Measurements from ENCODE around the gene KIF16B. TPM values are rescaled to one million over a fixed set of nuclear protein-coding genes. Genes with fewer than 3 reads are reported as not detected.

The KIF16B gene
- total and polyA plus RNA-seq, 2 experiments from 2014 or later = 6.5 to 11.1 TPM

DNA sequence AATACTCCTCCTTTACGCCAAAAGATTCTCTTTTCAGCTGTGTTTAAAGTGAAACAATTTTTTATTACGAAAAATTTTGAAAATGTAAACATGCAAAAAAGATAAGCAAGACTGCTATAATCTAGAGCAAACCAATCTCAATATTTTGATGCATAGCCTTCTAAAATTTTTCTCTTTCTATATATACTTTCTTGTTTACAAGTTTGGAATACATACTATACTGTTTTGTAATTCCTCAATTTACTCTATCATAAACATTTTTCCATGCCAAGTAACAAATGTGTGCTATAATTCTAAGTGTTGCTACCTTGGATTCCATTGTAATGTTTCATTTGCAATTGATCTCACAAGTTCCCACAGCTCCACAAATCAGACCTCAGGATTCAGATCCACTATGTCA is 43.1 kb upstream of the KIF16B start (continued):
- TF ChIP-seq, protein P1, sequence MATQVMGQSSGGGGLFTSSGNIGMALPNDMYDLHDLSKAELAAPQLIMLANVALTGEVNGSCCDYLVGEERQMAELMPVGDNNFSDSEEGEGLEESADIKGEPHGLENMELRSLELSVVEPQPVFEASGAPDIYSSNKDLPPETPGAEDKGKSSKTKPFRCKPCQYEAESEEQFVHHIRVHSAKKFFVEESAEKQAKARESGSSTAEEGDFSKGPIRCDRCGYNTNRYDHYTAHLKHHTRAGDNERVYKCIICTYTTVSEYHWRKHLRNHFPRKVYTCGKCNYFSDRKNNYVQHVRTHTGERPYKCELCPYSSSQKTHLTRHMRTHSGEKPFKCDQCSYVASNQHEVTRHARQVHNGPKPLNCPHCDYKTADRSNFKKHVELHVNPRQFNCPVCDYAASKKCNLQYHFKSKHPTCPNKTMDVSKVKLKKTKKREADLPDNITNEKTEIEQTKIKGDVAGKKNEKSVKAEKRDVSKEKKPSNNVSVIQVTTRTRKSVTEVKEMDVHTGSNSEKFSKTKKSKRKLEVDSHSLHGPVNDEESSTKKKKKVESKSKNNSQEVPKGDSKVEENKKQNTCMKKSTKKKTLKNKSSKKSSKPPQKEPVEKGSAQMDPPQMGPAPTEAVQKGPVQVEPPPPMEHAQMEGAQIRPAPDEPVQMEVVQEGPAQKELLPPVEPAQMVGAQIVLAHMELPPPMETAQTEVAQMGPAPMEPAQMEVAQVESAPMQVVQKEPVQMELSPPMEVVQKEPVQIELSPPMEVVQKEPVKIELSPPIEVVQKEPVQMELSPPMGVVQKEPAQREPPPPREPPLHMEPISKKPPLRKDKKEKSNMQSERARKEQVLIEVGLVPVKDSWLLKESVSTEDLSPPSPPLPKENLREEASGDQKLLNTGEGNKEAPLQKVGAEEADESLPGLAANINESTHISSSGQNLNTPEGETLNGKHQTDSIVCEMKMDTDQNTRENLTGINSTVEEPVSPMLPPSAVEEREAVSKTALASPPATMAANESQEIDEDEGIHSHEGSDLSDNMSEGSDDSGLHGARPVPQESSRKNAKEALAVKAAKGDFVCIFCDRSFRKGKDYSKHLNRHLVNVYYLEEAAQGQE (IDR thresholded peaks at IDR 0.05; ENCODE audit: unreplicated experiment) = no peak
- TF ChIP-seq, protein P2, sequence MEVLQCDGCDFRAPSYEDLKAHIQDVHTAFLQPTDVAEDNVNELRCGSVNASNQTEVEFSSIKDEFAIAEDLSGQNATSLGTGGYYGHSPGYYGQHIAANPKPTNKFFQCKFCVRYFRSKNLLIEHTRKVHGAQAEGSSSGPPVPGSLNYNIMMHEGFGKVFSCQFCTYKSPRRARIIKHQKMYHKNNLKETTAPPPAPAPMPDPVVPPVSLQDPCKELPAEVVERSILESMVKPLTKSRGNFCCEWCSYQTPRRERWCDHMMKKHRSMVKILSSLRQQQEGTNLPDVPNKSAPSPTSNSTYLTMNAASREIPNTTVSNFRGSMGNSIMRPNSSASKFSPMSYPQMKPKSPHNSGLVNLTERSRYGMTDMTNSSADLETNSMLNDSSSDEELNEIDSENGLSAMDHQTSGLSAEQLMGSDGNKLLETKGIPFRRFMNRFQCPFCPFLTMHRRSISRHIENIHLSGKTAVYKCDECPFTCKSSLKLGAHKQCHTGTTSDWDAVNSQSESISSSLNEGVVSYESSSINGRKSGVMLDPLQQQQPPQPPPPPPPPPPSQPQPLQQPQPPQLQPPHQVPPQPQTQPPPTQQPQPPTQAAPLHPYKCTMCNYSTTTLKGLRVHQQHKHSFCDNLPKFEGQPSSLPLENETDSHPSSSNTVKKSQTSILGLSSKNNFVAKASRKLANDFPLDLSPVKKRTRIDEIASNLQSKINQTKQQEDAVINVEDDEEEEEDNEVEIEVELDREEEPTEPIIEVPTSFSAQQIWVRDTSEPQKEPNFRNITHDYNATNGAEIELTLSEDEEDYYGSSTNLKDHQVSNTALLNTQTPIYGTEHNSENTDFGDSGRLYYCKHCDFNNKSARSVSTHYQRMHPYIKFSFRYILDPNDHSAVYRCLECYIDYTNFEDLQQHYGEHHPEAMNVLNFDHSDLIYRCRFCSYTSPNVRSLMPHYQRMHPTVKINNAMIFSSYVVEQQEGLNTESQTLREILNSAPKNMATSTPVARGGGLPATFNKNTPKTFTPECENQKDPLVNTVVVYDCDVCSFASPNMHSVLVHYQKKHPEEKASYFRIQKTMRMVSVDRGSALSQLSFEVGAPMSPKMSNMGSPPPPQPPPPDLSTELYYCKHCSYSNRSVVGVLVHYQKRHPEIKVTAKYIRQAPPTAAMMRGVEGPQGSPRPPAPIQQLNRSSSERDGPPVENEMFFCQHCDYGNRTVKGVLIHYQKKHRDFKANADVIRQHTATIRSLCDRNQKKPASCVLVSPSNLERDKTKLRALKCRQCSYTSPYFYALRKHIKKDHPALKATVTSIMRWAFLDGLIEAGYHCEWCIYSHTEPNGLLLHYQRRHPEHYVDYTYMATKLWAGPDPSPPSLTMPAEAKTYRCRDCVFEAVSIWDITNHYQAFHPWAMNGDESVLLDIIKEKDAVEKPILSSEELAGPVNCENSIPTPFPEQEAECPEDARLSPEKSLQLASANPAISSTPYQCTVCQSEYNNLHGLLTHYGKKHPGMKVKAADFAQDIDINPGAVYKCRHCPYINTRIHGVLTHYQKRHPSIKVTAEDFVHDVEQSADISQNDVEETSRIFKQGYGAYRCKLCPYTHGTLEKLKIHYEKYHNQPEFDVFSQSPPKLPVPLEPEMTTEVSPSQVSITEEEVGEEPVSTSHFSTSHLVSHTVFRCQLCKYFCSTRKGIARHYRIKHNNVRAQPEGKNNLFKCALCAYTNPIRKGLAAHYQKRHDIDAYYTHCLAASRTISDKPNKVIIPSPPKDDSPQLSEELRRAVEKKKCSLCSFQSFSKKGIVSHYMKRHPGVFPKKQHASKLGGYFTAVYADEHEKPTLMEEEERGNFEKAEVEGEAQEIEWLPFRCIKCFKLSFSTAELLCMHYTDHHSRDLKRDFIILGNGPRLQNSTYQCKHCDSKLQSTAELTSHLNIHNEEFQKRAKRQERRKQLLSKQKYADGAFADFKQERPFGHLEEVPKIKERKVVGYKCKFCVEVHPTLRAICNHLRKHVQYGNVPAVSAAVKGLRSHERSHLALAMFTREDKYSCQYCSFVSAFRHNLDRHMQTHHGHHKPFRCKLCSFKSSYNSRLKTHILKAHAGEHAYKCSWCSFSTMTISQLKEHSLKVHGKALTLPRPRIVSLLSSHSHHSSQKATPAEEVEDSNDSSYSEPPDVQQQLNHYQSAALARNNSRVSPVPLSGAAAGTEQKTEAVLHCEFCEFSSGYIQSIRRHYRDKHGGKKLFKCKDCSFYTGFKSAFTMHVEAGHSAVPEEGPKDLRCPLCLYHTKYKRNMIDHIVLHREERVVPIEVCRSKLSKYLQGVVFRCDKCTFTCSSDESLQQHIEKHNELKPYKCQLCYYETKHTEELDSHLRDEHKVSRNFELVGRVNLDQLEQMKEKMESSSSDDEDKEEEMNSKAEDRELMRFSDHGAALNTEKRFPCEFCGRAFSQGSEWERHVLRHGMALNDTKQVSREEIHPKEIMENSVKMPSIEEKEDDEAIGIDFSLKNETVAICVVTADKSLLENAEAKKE (CRISPR knock-in tag; IDR thresholded peaks at IDR 0.05) = no peak

DNA sequence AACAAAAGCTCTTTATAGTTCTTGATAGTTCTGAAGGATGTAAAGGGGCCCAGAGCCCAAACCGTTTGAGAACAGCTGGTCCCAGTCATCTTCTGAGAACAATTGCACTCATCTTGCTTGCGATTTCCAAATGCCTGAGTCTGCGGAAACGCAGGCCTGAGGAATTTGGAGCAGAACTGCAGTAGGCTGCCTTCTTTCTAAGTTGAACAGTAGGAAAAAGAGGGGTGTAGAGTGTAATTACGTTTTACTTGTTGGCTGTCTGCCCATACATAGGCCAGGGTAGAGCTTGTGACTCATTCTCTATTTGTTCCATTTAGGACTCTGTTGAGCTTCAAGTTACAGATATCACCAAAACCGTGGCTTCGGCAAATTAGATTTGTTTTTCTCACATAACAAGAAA is 42.0 kb upstream of the KIF16B start:
- no peaks in the 10 kb centered on the region for H3K4me1 ChIP-seq (ENCODE audit: insufficient read depth)
- H3K27ac Mint-ChIP-seq = no peak overlapping the region
- peaks cover 12% of the 10 kb centered on the region for H3K36me3 Mint-ChIP-seq (ENCODE audit: low read depth)
- peaks cover 3% of the 10 kb centered on the region for H3K27me3 Mint-ChIP-seq (ENCODE audit: insufficient read depth, low read depth, poor library complexity)
- no peaks in the 10 kb centered on the region for H3K36me3 ChIP-seq (ENCODE audit: insufficient read depth)
- no peak overlapping the region for H3K4me2 ChIP-seq
- DNase-seq (ENCODE audit: low spot score) (peak; percentile 5), ATAC-seq (no peak)
- no peaks in the 10 kb centered on the region for H3K27me3 ChIP-seq (ENCODE audit: insufficient read depth)
- H3K9me2 ChIP-seq (ENCODE audit: insufficient read depth) = no peaks in the 10 kb centered on the region
- H3K4me3 ChIP-seq = no peak overlapping the region
- peaks cover 17% of the 10 kb centered on the region for H3K9me3 Mint-ChIP-seq
- no peaks in the 10 kb centered on the region for H3K79me2 ChIP-seq (replicated peaks; ENCODE audit: insufficient read depth)
- H2AFZ ChIP-seq = no peak overlapping the region
- H3K4me3 Mint-ChIP-seq = no peak overlapping the region
- no peaks in the 10 kb centered on the region for H3F3A ChIP-seq (replicated peaks; ENCODE audit: low read depth)
- H3K27ac ChIP-seq (ENCODE audit: low read depth) = no peak overlapping the region
- H3K4me1 Mint-ChIP-seq = peaks cover 7% of the 10 kb centered on the region; the same call in 2 of the 3 replicates
- H4K20me1 ChIP-seq (replicated peaks; ENCODE audit: insufficient read depth) = no peaks in the 10 kb centered on the region
- TF ChIP-seq, protein P3, sequence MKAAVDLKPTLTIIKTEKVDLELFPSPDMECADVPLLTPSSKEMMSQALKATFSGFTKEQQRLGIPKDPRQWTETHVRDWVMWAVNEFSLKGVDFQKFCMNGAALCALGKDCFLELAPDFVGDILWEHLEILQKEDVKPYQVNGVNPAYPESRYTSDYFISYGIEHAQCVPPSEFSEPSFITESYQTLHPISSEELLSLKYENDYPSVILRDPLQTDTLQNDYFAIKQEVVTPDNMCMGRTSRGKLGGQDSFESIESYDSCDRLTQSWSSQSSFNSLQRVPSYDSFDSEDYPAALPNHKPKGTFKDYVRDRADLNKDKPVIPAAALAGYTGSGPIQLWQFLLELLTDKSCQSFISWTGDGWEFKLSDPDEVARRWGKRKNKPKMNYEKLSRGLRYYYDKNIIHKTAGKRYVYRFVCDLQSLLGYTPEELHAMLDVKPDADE (IDR thresholded peaks at IDR 0.05) = no peak
- no peak for TF ChIP-seq POLR2AphosphoS5 (IDR thresholded peaks at IDR 0.05; ENCODE audit: low read depth)
- TF ChIP-seq EZH2phosphoT487 (IDR thresholded peaks at IDR 0.05; ENCODE audit: unreplicated experiment) = no peak
- TF ChIP-seq, protein P1 (IDR thresholded peaks at IDR 0.05; ENCODE audit: unreplicated experiment) = no peak
- no peak for TF ChIP-seq NANOG (IDR thresholded peaks at IDR 0.05; ENCODE audit: borderline replicate concordance)
- no peak for TF ChIP-seq JUNB (IDR thresholded peaks at IDR 0.05; ENCODE audit: unreplicated experiment)

All from GM23338 (cell line).